GM21381 (cell line): ENCODE data around the gene TEC.

Experiments used
- ATAC-seq: cut with Tn5 transposase; IDR thresholded peaks from one replicate; pipeline ENCODE4 v1.9.1; 2021; ENCODE audit warnings: mild to moderate bottlenecking, moderate library complexity; ENCODE audit not compliant: unreplicated experiment

The TEC gene

GRCh38 chr4:48270523-48270897 is 872 bp upstream of the TEC start:
- ATAC-seq: no peak

- ATAC-seq: peak; percentile 77
Measured at GRCh38 chr4:48269861-48270522, 354 bp upstream of the TEC start.

- no peak for ATAC-seq
Measured at GRCh38 chr4:48267574-48267973, 2.1 kb downstream of the TEC start.

GRCh38 chr4:48266781-48267180 is 2.9 kb downstream of the TEC start:
- no peak for ATAC-seq

GRCh38 chr4:48262926-48263325 is 6.7 kb downstream of the TEC start:
- no peak for ATAC-seq

GRCh38 chr4:48262484-48262883 is 7.2 kb downstream of the TEC start:
- no peak for ATAC-seq

GRCh38 chr4:48261281-48261680 is 8.4 kb downstream of the TEC start:
- no peak for ATAC-seq

GRCh38 chr4:48259748-48260147 is 9.9 kb downstream of the TEC start:
- no peak for ATAC-seq

- ATAC-seq: no peak
Measured at GRCh38 chr4:48258845-48259397, 10.7 kb downstream of the TEC start.

- no peak for ATAC-seq
Measured at GRCh38 chr4:48255959-48256342, 13.7 kb downstream of the TEC start.

GRCh38 chr4:48255072-48255958 is 14.3 kb downstream of the TEC start:
- ATAC-seq: no peak

- no peak for ATAC-seq
Measured at GRCh38 chr4:48254381-48255071, 15.1 kb downstream of the TEC start.

- no peak for ATAC-seq
Measured at GRCh38 chr4:48252313-48252712, 17.3 kb downstream of the TEC start.

GRCh38 chr4:48250980-48251379 is 18.7 kb downstream of the TEC start:
- no peak for ATAC-seq

- no peak for ATAC-seq
Measured at GRCh38 chr4:48250343-48250742, 19.3 kb downstream of the TEC start.

- no peak for ATAC-seq
Measured at GRCh38 chr4:48249378-48249777, 20.3 kb downstream of the TEC start.

- ATAC-seq: no peak
Measured at GRCh38 chr4:48248559-48248953, 21.1 kb downstream of the TEC start.

- no peak for ATAC-seq
Measured at GRCh38 chr4:48247878-48248558, 21.6 kb downstream of the TEC start.

GRCh38 chr4:48247142-48247877 is 22.3 kb downstream of the TEC start:
- ATAC-seq: peak; percentile 54

GRCh38 chr4:48244665-48245064 is 25.0 kb downstream of the TEC start:
- no peak for ATAC-seq
